ENCODE measurements around the gene KCNMB3. TPM values are rescaled to one million over a fixed set of nuclear protein-coding genes. Genes with fewer than 3 reads are reported as not detected.

Gene KCNMB3
- total RNA-seq, 4 donors from 2014 or later, result 0.19 to 1.5 (median 0.87) TPM

GRCh38 chr3:179268400-179269051 is 17.6 kb upstream of the KCNMB3 start:
- 38 to 48% methylated on average over 4 of the region's 4 CpGs for WGBS, 2 donors
- intact Hi-C loops (cut with DNase I; ENCODE audit: low total_unique reads), result no loop called here
- TF ChIP-seq CTCF (IDR thresholded peaks at IDR 0.05) (no peak), POLR2A (IDR thresholded peaks at IDR 0.05) (no peak)

DNA sequence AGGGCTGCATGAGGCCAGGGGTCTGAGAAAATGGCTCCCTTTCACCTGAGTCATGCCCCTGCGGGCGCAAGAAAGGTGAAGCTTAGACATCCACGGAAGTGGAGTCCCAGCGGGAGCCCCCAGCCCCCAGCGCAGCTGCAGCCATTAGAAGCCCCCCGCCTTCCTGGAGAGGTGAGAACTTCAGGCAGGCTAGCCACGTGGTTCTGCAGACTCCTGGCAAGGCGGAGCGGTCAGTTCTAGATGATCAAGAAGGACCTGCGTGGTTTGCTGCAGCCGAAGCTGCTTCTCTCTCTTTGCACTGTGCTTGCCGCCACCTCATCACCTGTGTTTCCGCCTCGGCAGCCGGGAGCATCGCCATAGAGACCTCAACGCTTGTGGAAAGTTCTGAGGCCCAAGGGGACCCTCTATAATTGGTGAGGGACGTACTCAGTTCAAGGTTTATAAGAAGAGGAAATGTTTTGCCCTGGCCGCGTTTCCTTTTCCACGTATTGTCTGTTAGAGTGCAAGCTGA is 15.8 kb upstream of the KCNMB3 start:
- no peak for DNase-seq (ENCODE audit: low spot score in 2 of 2)
- TF ChIP-seq POLR2A (IDR thresholded peaks at IDR 0.05), result no peak
- no peak for TF ChIP-seq CTCF (IDR thresholded peaks at IDR 0.05)
- no peak overlapping the region for H3K4me3 ChIP-seq (ENCODE audit: low read depth, poor library complexity, severe bottlenecking)
- intact Hi-C loops (cut with DNase I; ENCODE audit: low total_unique reads), result no loop called here
- WGBS, 2 donors, result 79 to 83% methylated on average over 21 of the region's 21 CpGs

More at GRCh38 chr3:179268400-179269051, 17.6 kb upstream of the KCNMB3 start:
- no peak for DNase-seq (ENCODE audit: low spot score in 2 of 2)
- no peak overlapping the region for H3K4me3 ChIP-seq (ENCODE audit: low read depth, poor library complexity, severe bottlenecking)

- intact Hi-C loops (cut with DNase I; ENCODE audit: low total_unique reads), result no loop called here
- no peak overlapping the region for H3K4me3 ChIP-seq (ENCODE audit: low read depth, poor library complexity, severe bottlenecking)
- DNase-seq (ENCODE audit: low spot score in 2 of 2), result no peak
- TF ChIP-seq POLR2A (IDR thresholded peaks at IDR 0.05), result no peak
- TF ChIP-seq CTCF (IDR thresholded peaks at IDR 0.05), result no peak
- 79 to 83% methylated on average over 4 of the region's 4 CpGs for WGBS, 2 donors
Observed at GRCh38 chr3:179265875-179266274, 15.0 kb upstream of the KCNMB3 start.

DNA sequence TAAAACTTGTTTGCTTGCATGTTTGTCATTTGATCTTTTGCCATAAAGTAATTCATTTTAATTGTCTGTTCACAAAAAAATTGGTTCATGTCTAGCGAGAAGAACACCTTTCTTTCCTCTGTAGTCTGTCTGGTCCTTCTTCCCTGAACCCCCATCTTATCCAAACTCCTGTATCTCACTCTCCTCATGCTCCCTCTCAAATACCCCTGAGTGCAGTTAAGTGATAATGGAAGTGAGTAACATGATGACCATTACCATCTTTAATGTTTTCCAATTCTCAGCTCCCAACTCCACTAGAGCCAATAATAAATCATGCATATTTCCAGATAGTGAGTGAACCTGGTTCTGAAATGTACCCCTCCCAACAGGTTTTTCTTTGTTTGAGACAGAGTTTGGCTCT is 14.2 kb upstream of the KCNMB3 start:
- no peak for TF ChIP-seq POLR2A (IDR thresholded peaks at IDR 0.05)
- TF ChIP-seq CTCF (IDR thresholded peaks at IDR 0.05), result no peak
- intact Hi-C loops (cut with DNase I; ENCODE audit: low total_unique reads), result no loop called here
- no peak overlapping the region for H3K4me3 ChIP-seq (ENCODE audit: low read depth, poor library complexity, severe bottlenecking)
- 77 to 85% methylated on average over 1 of the region's 1 CpG for WGBS, 2 donors
- DNase-seq (ENCODE audit: low spot score in 2 of 2), result no peak

DNA sequence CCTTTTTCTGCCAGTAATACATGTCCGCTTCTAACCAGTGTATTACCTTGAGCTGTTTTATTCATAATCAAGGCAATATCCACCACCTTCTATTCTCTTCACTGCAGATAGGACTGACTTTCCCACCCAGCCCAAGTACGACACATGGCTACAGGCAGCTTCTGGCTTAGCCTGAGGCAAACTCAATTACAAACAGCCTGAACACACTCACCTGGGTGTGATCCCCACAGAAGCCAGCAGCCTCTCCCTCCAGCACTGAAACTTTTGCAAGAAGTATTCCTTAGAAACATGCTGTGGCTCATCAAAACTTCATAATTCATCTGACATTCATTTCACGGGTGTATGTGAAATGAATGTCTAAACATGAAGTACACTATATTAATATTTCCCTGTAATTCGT is 13.5 kb upstream of the KCNMB3 start:
- intact Hi-C loops (cut with DNase I; ENCODE audit: low total_unique reads), result no loop called here
- H3K4me3 ChIP-seq (ENCODE audit: low read depth, poor library complexity, severe bottlenecking), result no peak overlapping the region
- TF ChIP-seq CTCF (IDR thresholded peaks at IDR 0.05) (no peak), POLR2A (IDR thresholded peaks at IDR 0.05) (no peak)
- WGBS, 2 donors, result 36 to 40% methylated on average over 4 of the region's 4 CpGs
- DNase-seq (ENCODE audit: low spot score in 2 of 2), result no peak

DNA sequence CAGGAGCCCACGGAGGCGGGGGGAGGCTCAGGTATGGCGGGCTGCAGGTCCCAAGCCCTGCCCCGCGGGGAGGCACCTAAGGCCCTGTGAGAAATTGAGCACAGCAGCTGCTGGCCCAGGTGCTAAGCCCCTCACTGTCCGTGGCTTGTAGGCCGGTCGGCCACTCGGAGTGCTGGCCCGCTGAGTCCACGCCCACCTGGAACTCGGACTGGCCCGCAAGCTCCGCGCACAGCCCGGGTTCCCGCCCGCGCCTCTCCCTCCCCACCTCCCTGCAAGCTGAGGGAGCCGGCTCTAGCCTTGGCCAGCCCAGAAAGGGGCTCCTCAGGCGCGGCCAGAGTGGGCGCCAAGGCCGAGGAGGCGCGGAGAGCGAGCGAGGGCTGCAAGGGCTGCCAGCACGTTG is 12.2 kb upstream of the KCNMB3 start:
- WGBS, 2 donors, result 97% methylated on average over 25 to 29 of the region's 29 CpGs
- H3K4me3 ChIP-seq (ENCODE audit: low read depth, poor library complexity, severe bottlenecking), result no peak overlapping the region
- intact Hi-C loops (cut with DNase I; ENCODE audit: low total_unique reads), result no loop called here
- TF ChIP-seq POLR2A (IDR thresholded peaks at IDR 0.05), result no peak
- TF ChIP-seq CTCF (IDR thresholded peaks at IDR 0.05), result no peak
- no peak for DNase-seq (ENCODE audit: low spot score in 2 of 2)
